Endodermal cell (in vitro differentiated cells): ENCODE results near the gene PDIA4. TPM values are rescaled to one million over a fixed set of nuclear protein-coding genes. Genes with fewer than 3 reads are reported as not detected.
A peak's percentile ranks its signal among the peaks of the same experiment; 100 is the strongest.

Experiments
- DNase-seq: peaks from one replicate; pipeline ENCODE4 v3.0.0-alpha.2; 2017
- H3K27ac ChIP-seq: 2 replicates; pipeline ENCODE4 v1.5.1; 2013; ENCODE audit warnings: mild to moderate bottlenecking, low read depth, low read length, moderate library complexity
- H3K27me3 ChIP-seq: 2 replicates; pipeline ENCODE4 v1.6.1; 2013; ENCODE audit warnings: mild to moderate bottlenecking, low read length, moderate library complexity; ENCODE audit not compliant: insufficient read depth, control insufficient read depth, poor library complexity, severe bottlenecking
- H3K36me3 ChIP-seq: 2 replicates; pipeline ENCODE4 v1.7.0; 2013; ENCODE audit warnings: mild to moderate bottlenecking, low read length, moderate library complexity; ENCODE audit not compliant: control insufficient read depth, insufficient read depth
- H3K4me1 ChIP-seq: one replicate; pipeline ENCODE4 v1.7.0; 2013; ENCODE audit warnings: low read length; ENCODE audit not compliant: control insufficient read depth, insufficient read depth
- H3K4me3 ChIP-seq: 2 replicates; pipeline ENCODE4 v1.5.1; 2013; ENCODE audit warnings: mild to moderate bottlenecking, low read length, moderate library complexity
- H3K9ac ChIP-seq: 2 replicates; pipeline ENCODE4 v1.6.1; 2013; ENCODE audit warnings: mild to moderate bottlenecking, low read length, moderate library complexity; ENCODE audit not compliant: poor library complexity, severe bottlenecking; ENCODE audit errors: extremely low read depth
- H3K9me3 ChIP-seq: 2 replicates; pipeline ENCODE4 v1.6.1; 2013; ENCODE audit warnings: mild to moderate bottlenecking, low read length, moderate library complexity; ENCODE audit not compliant: control insufficient read depth
- H3K27ac Mint-ChIP-seq: 2 replicates; pipeline ENCODE4 v1.8.0; 2020; ENCODE audit warnings: mixed read lengths
- H3K27me3 Mint-ChIP-seq: 2 replicates; pipeline ENCODE4 v1.8.0; 2021; ENCODE audit warnings: mild to moderate bottlenecking, mixed read lengths; ENCODE audit not compliant: insufficient read depth
- H3K36me3 Mint-ChIP-seq: 2 replicates; pipeline ENCODE4 v1.8.0; 2020; ENCODE audit warnings: low read depth, mixed read lengths
- H3K4me1 Mint-ChIP-seq: 2 replicates; pipeline ENCODE4 v1.8.0; 2020; ENCODE audit warnings: mixed read lengths
- H3K4me3 Mint-ChIP-seq: 2 replicates; pipeline ENCODE4 v1.8.0; 2020; ENCODE audit warnings: mild to moderate bottlenecking, moderate library complexity, mixed read lengths
- H3K9me3 Mint-ChIP-seq: 2 replicates; pipeline ENCODE4 v1.8.0; 2020; ENCODE audit warnings: mild to moderate bottlenecking, mixed read lengths
- CTCF ChIP-seq: fragments of 200-600 bp; sonication (generic); conservative IDR thresholded peaks from 2 replicates; pipeline ENCODE4 v1.5.0; 2021; ENCODE audit warnings: antibody characterized with exemption, mild to moderate bottlenecking
- WGBS, 2 experiments: methylation state at CpG; one replicate each; pipeline versions ENCODE4 v1.1.5 to v1.1.7; 2013; ENCODE audit warnings: missing lambda C conversion rate in 2 of 2, mixed read lengths in 1 of 2; ENCODE audit not compliant: insufficient coverage in 1 of 2, insufficient read length in 1 of 2; 5-methylcytosine and 5-hydroxymethylcytosine counted together
- total RNA-seq, 2 donors: library from RNA; stranded (reverse); fragmentation: NEBNext Ultra II Directional in 1 of 2; extraction: Animal tissue kit (Norgen Biotek cat#: 25700) in 1 of 2; gene quantifications; 2 replicates in 1 of 2; 3 replicates in 1 of 2; pipeline ENCODE4 v1.2.1, GENCODE V29; 2021

Gene PDIA4
- total RNA-seq, 2 donors from 2014 or later, result 369 to 402 TPM

GRCh38 chr7:148962440-148962822 lies 65.9 kb downstream of the PDIA4 start:
- Histone ChIP-seq H3K4me3 (peak overlapping the region; percentile 77), H3K9me3 (no peaks in the 10 kb centered on the region), H3K9ac (no peak overlapping the region), H3K4me1 (no peaks in the 10 kb centered on the region), H3K27me3 (no peaks in the 10 kb centered on the region), H3K27ac (no peak overlapping the region), H3K36me3 (no peaks in the 10 kb centered on the region)
- WGBS, 2 experiments, result 27 to 29% methylated on average over 5 of the region's 5 CpGs
- H3K27ac Mint-ChIP-seq, result peak overlapping the region; percentile 50
- DNase-seq, result no peak
- no peaks in the 10 kb centered on the region for H3K27me3 Mint-ChIP-seq
- H3K36me3 Mint-ChIP-seq, result no peaks in the 10 kb centered on the region
- H3K9me3 Mint-ChIP-seq, result no peaks in the 10 kb centered on the region
- TF ChIP-seq CTCF, result no peak
- H3K4me1 Mint-ChIP-seq, result peaks cover 4% of the 10 kb centered on the region
- peak overlapping the region; percentile 63 for H3K4me3 Mint-ChIP-seq

GRCh38 chr7:148959726-148960125 lies 68.6 kb downstream of the PDIA4 start:
- no peak overlapping the region for H3K4me3 Mint-ChIP-seq
- H3K4me1 Mint-ChIP-seq, result peaks cover 4% of the 10 kb centered on the region
- H3K9me3 Mint-ChIP-seq, result no peaks in the 10 kb centered on the region
- Histone ChIP-seq H3K27me3 (no peaks in the 10 kb centered on the region), H3K4me3 (no peak overlapping the region), H3K9ac (no peak overlapping the region), H3K27ac (no peak overlapping the region), H3K4me1 (no peaks in the 10 kb centered on the region), H3K36me3 (no peaks in the 10 kb centered on the region), H3K9me3 (no peaks in the 10 kb centered on the region)
- WGBS, 2 experiments, result 90 to 100% methylated on average over 1 to 3 of the region's 3 CpGs
- no peaks in the 10 kb centered on the region for H3K27me3 Mint-ChIP-seq
- TF ChIP-seq CTCF, result no peak
- H3K36me3 Mint-ChIP-seq, result no peaks in the 10 kb centered on the region
- DNase-seq, result no peak
- no peak overlapping the region for H3K27ac Mint-ChIP-seq

- peak; percentile 34 for DNase-seq
- no peak overlapping the region for H3K27ac Mint-ChIP-seq
These were observed 70.2 kb downstream of the PDIA4 start for GRCh38 chr7:148958061-148958460.

More at GRCh38 chr7:148958061-148958460, 70.2 kb downstream of the PDIA4 start:
- TF ChIP-seq CTCF, result no peak
- no peak overlapping the region for H3K4me3 Mint-ChIP-seq
- Histone ChIP-seq H3K36me3 (no peaks in the 10 kb centered on the region), H3K4me3 (no peak overlapping the region), H3K27me3 (no peaks in the 10 kb centered on the region), H3K9ac (no peak overlapping the region), H3K27ac (no peak overlapping the region), H3K9me3 (no peaks in the 10 kb centered on the region), H3K4me1 (no peaks in the 10 kb centered on the region)
- no peaks in the 10 kb centered on the region for H3K4me1 Mint-ChIP-seq
- no peaks in the 10 kb centered on the region for H3K27me3 Mint-ChIP-seq
- H3K36me3 Mint-ChIP-seq, result no peaks in the 10 kb centered on the region
- WGBS, 2 experiments, result 91% methylated on average over 8 to 9 of the region's 9 CpGs
- no peaks in the 10 kb centered on the region for H3K9me3 Mint-ChIP-seq
